ENCODE results near the gene NR2E1. TPM values are rescaled to one million over a fixed set of nuclear protein-coding genes. Genes with fewer than 3 reads are reported as not detected.

Gene NR2E1
- total RNA-seq, 2 donors from 2014 or later: not detected

DNA sequence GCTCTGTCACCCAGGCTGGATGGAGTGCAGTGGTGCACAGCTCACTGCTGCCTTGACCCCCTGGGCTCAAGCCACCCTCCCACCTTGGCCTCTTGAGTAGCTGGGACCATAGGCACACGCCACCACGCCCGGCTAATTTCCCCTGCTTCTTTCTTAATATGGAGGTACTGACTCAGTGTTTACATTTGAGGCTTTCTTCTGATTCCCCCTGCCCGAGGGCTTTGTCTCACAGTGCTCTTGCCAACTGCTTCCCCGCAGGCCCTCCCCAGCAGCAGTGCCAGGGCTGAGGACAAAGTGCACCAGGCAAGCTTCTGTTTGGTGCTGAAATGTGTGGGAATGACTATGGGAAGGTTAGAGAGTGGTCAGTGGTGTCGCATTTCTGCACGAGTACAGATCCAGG, 34.8 kb downstream of the NR2E1 start:
- peaks cover 3% of the 10 kb centered on the region for H3K4me1 ChIP-seq (ENCODE audit: control insufficient read depth, insufficient read depth, low read length)
- H3K4me3 Mint-ChIP-seq: no peak overlapping the region
- H3K27ac ChIP-seq (ENCODE audit: low read depth, low read length): no peak overlapping the region
- H3K9me3 Mint-ChIP-seq: no peaks in the 10 kb centered on the region
- no peaks in the 10 kb centered on the region for H3K36me3 ChIP-seq (ENCODE audit: control insufficient read depth, insufficient read depth, low read length)
- no peaks in the 10 kb centered on the region for H3K36me3 Mint-ChIP-seq (ENCODE audit: low read depth)
- no peak for TF ChIP-seq CTCF (conservative IDR thresholded peaks at IDR 0.05)
- no peak overlapping the region for H3K27ac Mint-ChIP-seq
- no peak overlapping the region for H3K9ac ChIP-seq (ENCODE audit: extremely low read depth, low read length, poor library complexity, severe bottlenecking)
- no peak overlapping the region for H3K4me3 ChIP-seq (ENCODE audit: low read length)
- H3K27me3 ChIP-seq (ENCODE audit: control insufficient read depth, insufficient read depth, low read length, poor library complexity, severe bottlenecking): no peaks in the 10 kb centered on the region
- no peaks in the 10 kb centered on the region for H3K9me3 ChIP-seq (ENCODE audit: control insufficient read depth, low read length)
- H3K4me1 Mint-ChIP-seq: peaks cover 4% of the 10 kb centered on the region
- WGBS, 2 experiments (ENCODE audit: insufficient coverage in 1 of 2, insufficient read length in 1 of 2): 87% methylated on average over 7 of the region's 7 CpGs; no CpG with 5 or more reads in 1 of the 2 experiments
- H3K27me3 Mint-ChIP-seq (ENCODE audit: insufficient read depth): no peaks in the 10 kb centered on the region
- no peak for DNase-seq

- H3K4me1 Mint-ChIP-seq: peaks cover 4% of the 10 kb centered on the region
- H3K9me3 Mint-ChIP-seq: no peaks in the 10 kb centered on the region
Measured at GRCh38 chr6:108203189-108204112, 37.6 kb downstream of the NR2E1 start.

DNA sequence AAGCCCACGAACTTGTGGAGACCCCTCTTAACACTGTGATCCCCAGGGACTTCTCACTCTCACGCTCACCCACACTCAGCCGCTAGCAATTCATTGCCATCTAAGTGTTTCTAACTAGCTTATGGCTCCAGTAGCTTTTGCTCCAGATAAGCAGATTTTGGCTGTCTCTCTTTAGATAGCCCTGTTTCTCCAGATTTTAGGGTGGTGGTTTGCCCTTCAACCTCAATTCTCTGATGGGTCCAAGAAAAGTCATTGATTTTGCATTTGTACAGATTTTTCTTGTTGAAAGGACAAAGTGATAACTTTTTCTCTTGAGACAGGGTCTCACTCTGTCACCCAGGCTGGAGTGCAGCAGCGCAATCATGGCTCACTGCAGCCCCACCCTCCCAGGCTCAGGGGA, 41.2 kb downstream of the NR2E1 start:
- H3K4me1 ChIP-seq (ENCODE audit: control insufficient read depth, insufficient read depth, low read length): peaks cover 3% of the 10 kb centered on the region
- Mint-ChIP-seq H3K27ac (no peak overlapping the region), H3K27me3 (ENCODE audit: insufficient read depth) (no peaks in the 10 kb centered on the region), H3K9me3 (no peaks in the 10 kb centered on the region), H3K4me3 (no peak overlapping the region), H3K4me1 (peaks cover 4% of the 10 kb centered on the region), H3K36me3 (ENCODE audit: low read depth) (peaks cover 3% of the 10 kb centered on the region)
- no peak for TF ChIP-seq CTCF (conservative IDR thresholded peaks at IDR 0.05)
- no peak overlapping the region for H3K27ac ChIP-seq (ENCODE audit: low read depth, low read length)
- H3K4me3 ChIP-seq (ENCODE audit: low read length): no peak overlapping the region
- no peak for DNase-seq
- 93 to 95% methylated on average over 3 to 4 of the region's 4 CpGs for WGBS, 2 experiments (ENCODE audit: insufficient coverage in 1 of 2, insufficient read length in 1 of 2)
- peaks cover 19% of the 10 kb centered on the region for H3K36me3 ChIP-seq (ENCODE audit: control insufficient read depth, insufficient read depth, low read length)
- H3K9me3 ChIP-seq (ENCODE audit: control insufficient read depth, low read length): no peaks in the 10 kb centered on the region
- H3K9ac ChIP-seq (ENCODE audit: extremely low read depth, low read length, poor library complexity, severe bottlenecking): no peak overlapping the region
- no peaks in the 10 kb centered on the region for H3K27me3 ChIP-seq (ENCODE audit: control insufficient read depth, insufficient read depth, low read length, poor library complexity, severe bottlenecking)

More at GRCh38 chr6:108203189-108204112, 37.6 kb downstream of the NR2E1 start:
- Histone ChIP-seq H3K4me1 (ENCODE audit: control insufficient read depth, insufficient read depth, low read length) (peaks cover 3% of the 10 kb centered on the region), H3K27me3 (ENCODE audit: control insufficient read depth, insufficient read depth, low read length, poor library complexity, severe bottlenecking) (no peaks in the 10 kb centered on the region), H3K4me3 (ENCODE audit: low read length) (no peak overlapping the region), H3K9me3 (ENCODE audit: control insufficient read depth, low read length) (no peaks in the 10 kb centered on the region), H3K27ac (ENCODE audit: low read depth, low read length) (no peak overlapping the region), H3K9ac (ENCODE audit: extremely low read depth, low read length, poor library complexity, severe bottlenecking) (no peak overlapping the region), H3K36me3 (ENCODE audit: control insufficient read depth, insufficient read depth, low read length) (no peaks in the 10 kb centered on the region)
- no peaks in the 10 kb centered on the region for H3K36me3 Mint-ChIP-seq (ENCODE audit: low read depth)
- DNase-seq: no peak
- H3K27me3 Mint-ChIP-seq (ENCODE audit: insufficient read depth): no peaks in the 10 kb centered on the region
- 90 to 91% methylated on average over 13 to 14 of the region's 14 CpGs for WGBS, 2 experiments (ENCODE audit: insufficient coverage in 1 of 2, insufficient read length in 1 of 2)
- no peak overlapping the region for H3K27ac Mint-ChIP-seq
- no peak for TF ChIP-seq CTCF (conservative IDR thresholded peaks at IDR 0.05)
- no peak overlapping the region for H3K4me3 Mint-ChIP-seq
